Uterus (tissue), 2 donors: Measurements from ENCODE around the gene CDK5R1.

Source experiments
- CTCF ChIP-seq, 4 experiments: fragments of 200-600 bp in 2 of 4; fragments of 450-650 bp in 2 of 4; sonication (generic) in 2 of 4; IDR thresholded peaks; one replicate each; pipeline ENCODE4 v1.5.1; 2016 to 2019; ENCODE audit warnings: antibody characterized with exemption in 4 of 4, mild to moderate bottlenecking in 2 of 4, moderate library complexity in 1 of 4
- POLR2A ChIP-seq, 2 donors: fragments of 450-650 bp; IDR thresholded peaks; one replicate each; pipeline ENCODE4 v1.6.1; 2016; ENCODE audit warnings: antibody characterized with exemption in 2 of 2, mild to moderate bottlenecking in 1 of 2, moderate library complexity in 1 of 2

GRCh38 chr17:32445497-32445896 lies 41.3 kb upstream of the CDK5R1 start:
- TF ChIP-seq CTCF (IDR thresholded peaks at IDR 0.05), result no peak
- no peak for TF ChIP-seq POLR2A (IDR thresholded peaks at IDR 0.05)
